Endothelial cell of umbilical vein (primary cell): ENCODE measurements around the gene TEAD4. TPM values are rescaled to one million over a fixed set of nuclear protein-coding genes. Genes with fewer than 3 reads are reported as not detected.

Experiments
- BruUV-seq: library from RNA; stranded (reverse); fragments of 400-500 nt; replicated peaks from 2 replicates; lab custom pipeline; 2021; lab: Mats Ljungman, UMichigan
- CTCF ChIA-PET: fragments of 300-600, 350-600 bp; sonication (Branson Sonifier 250); formaldehyde crosslinking; loops from one replicate; lab custom pipeline; 2021; ENCODE audit warnings: antibody characterized with exemption, inconsistent platforms; lab: Charles Lee
- POLR2A ChIA-PET: fragments of 300-600, 350-600 bp; sonication (Branson Sonifier 250); formaldehyde crosslinking; loops from one replicate; lab custom pipeline; 2021; ENCODE audit warnings: antibody characterized with exemption, inconsistent platforms; lab: Charles Lee
- DNase-seq: peaks from one replicate; pipeline ENCODE4 v3.0.0-alpha.2; 2011; ENCODE audit warnings: low read depth, low spot score
- FAIRE-seq: peaks from 2 replicates; lab custom pipeline; 2011; peaks lifted over from hg19 to GRCh38; lab: Jason Lieb, UNC
- H2AFZ ChIP-seq: 2 replicates; pipeline ENCODE4 v1.6.0; 2012; ENCODE audit warnings: low read depth, low read length, control low read depth, inconsistent platforms
- H3K27ac ChIP-seq: 2 replicates; pipeline ENCODE4 v1.5.1; 2011; ENCODE audit warnings: low read depth, mild to moderate bottlenecking, control low read depth, low read length, moderate library complexity; ENCODE audit not compliant: insufficient read depth
- H3K27me3 ChIP-seq, 2 experiments: 2 replicates each; pipeline versions ENCODE4 v1.6.0 to v1.6.1; 2011; ENCODE audit warnings: low read length in 2 of 2, mixed read lengths in 1 of 2; ENCODE audit not compliant: control insufficient read depth in 2 of 2, insufficient read depth in 2 of 2
- H3K36me3 ChIP-seq, 2 experiments: 2 replicates in 1 of 2; 3 replicates in 1 of 2; pipeline ENCODE4 v1.5.1; 2011; ENCODE audit warnings: low read length in 2 of 2, mild to moderate bottlenecking in 1 of 2, moderate library complexity in 1 of 2; ENCODE audit not compliant: control insufficient read depth in 2 of 2, insufficient read depth in 2 of 2; ENCODE audit errors: extremely low read depth in 1 of 2
- H3K4me1 ChIP-seq: 3 replicates; pipeline ENCODE4 v1.5.1; 2011; ENCODE audit warnings: mild to moderate bottlenecking, low read length; ENCODE audit not compliant: control insufficient read depth, insufficient read depth; ENCODE audit errors: extremely low read depth
- H3K4me2 ChIP-seq: 2 replicates; pipeline ENCODE4 v1.6.1; 2011; ENCODE audit warnings: low read length, control low read depth, mixed read lengths; ENCODE audit not compliant: insufficient read depth
- H3K4me3 ChIP-seq, 3 experiments: fragments of 200-600 bp in 1 of 3; sonication (generic), shearing (Covaris generic) in 1 of 3; replicated peaks in 1 of 3; 2 replicates each; pipeline ENCODE4 v1.5.1; 2011 to 2016; ENCODE audit warnings: control low read depth in 3 of 3, low read length in 3 of 3, mild to moderate bottlenecking in 2 of 3, inconsistent platforms in 1 of 3, low read depth in 1 of 3, moderate library complexity in 1 of 3; ENCODE audit not compliant: insufficient read depth in 1 of 3
- H3K79me2 ChIP-seq: 2 replicates; pipeline ENCODE4 v1.6.0; 2012; ENCODE audit warnings: low read length, inconsistent platforms; ENCODE audit not compliant: control insufficient read depth, insufficient read depth
- H3K9ac ChIP-seq: replicated peaks from 2 replicates; pipeline ENCODE3; 2011; ENCODE audit warnings: low read length, control low read depth; ENCODE audit not compliant: insufficient read depth; ENCODE audit errors: extremely low read depth
- H3K9me1 ChIP-seq: replicated peaks from 3 replicates; pipeline ENCODE4 v1.6.0; 2011; ENCODE audit warnings: mild to moderate bottlenecking, low read length; ENCODE audit not compliant: control insufficient read depth, insufficient read depth; ENCODE audit errors: extremely low read depth
- H3K9me3 ChIP-seq: replicated peaks from 2 replicates; pipeline ENCODE4 v1.5.1; 2012; ENCODE audit warnings: low read length, inconsistent platforms; ENCODE audit not compliant: control insufficient read depth, insufficient read depth
- H4K20me1 ChIP-seq: replicated peaks from 2 replicates; pipeline ENCODE3; 2011; ENCODE audit warnings: mild to moderate bottlenecking, low read length; ENCODE audit not compliant: control insufficient read depth, insufficient read depth; ENCODE audit errors: extremely low read depth
- EZH2 ChIP-seq: IDR thresholded peaks from 2 replicates; pipeline ENCODE4 v1.6.1; 2012; ENCODE audit warnings: borderline replicate concordance, low read depth, mild to moderate bottlenecking, moderate library complexity, low read length, inconsistent platforms; ENCODE audit not compliant: severe bottlenecking
- FOS ChIP-seq: IDR thresholded peaks from 2 replicates; pipeline ENCODE4 v1.6.1; 2011; ENCODE audit warnings: mild to moderate bottlenecking, low read length, moderate library complexity, borderline replicate concordance; ENCODE audit not compliant: insufficient read depth
- GATA2 ChIP-seq: IDR thresholded peaks from 2 replicates; pipeline ENCODE4 v1.7.0; 2011; ENCODE audit warnings: low read depth, mild to moderate bottlenecking, moderate library complexity, mixed read lengths, low read length; ENCODE audit not compliant: insufficient read length, insufficient read depth
- JUN ChIP-seq: IDR thresholded peaks from 2 replicates; pipeline ENCODE4 v1.6.1; 2011; ENCODE audit warnings: borderline replicate concordance, low read depth; ENCODE audit not compliant: insufficient read length, insufficient read depth
- MYC ChIP-seq: IDR thresholded peaks from one replicate; pipeline ENCODE4 v1.6.1; 2011; ENCODE audit warnings: mild to moderate bottlenecking, low read depth, low read length
- POLR2A ChIP-seq: IDR thresholded peaks from 2 replicates; pipeline ENCODE4 v1.6.1; 2012; ENCODE audit warnings: low read depth, mild to moderate bottlenecking, control low read depth, low read length
- POLR2AphosphoS5 ChIP-seq: IDR thresholded peaks from 2 replicates; pipeline ENCODE4 v1.6.1; 2012; ENCODE audit warnings: low read depth, mild to moderate bottlenecking, control low read depth, low read length, moderate library complexity; ENCODE audit not compliant: insufficient read depth
- dilution Hi-C: fragments of 300-500 bp; cut with MboI; formaldehyde crosslinking; loops from one replicate; pipeline ENCODE4 v1.15.0; 2019; ENCODE audit warnings: low sequenced_read_pairs; ENCODE audit not compliant: extremely low pct_ligation_motif_present
- intact Hi-C: fragments of 100-400 bp; cut with micrococcal nuclease; formaldehyde crosslinking; loops from one replicate; pipeline ENCODE4 v1.10.0; 2022
- polyA plus RNA-seq, 4 experiments: library from polyadenylated mRNA; depleted of rRNA in 3 of 4; stranded (reverse) in 3 of 4; unstranded in 1 of 4; fragments of >200 nt; gene quantifications; 2 replicates each; pipeline versions ENCODE4 v1.2.1 to v1.2.3, GENCODE V29; 2011 to 2012; ENCODE audit warnings: missing spikeins in 1 of 4
- total RNA-seq: library from RNA; stranded (reverse); gene quantifications from 2 replicates; pipeline ENCODE4 v1.2.3, GENCODE V29; 2021
- TF ChIP-seq, protein P1 (sequence below), 2 donors: IDR thresholded peaks; 1 replicate in 1 of 2; 2 replicates in 1 of 2; pipeline ENCODE4 v1.5.1; 2011; ENCODE audit warnings: low read length in 2 of 2, mild to moderate bottlenecking in 2 of 2, moderate library complexity in 2 of 2, control low read depth in 1 of 2, inconsistent platforms in 1 of 2, low read depth in 1 of 2; ENCODE audit not compliant: insufficient read depth in 1 of 2; ENCODE audit errors: extremely low read depth in 1 of 2
- TF ChIP-seq, protein P2 (sequence below): IDR thresholded peaks from 2 replicates; pipeline ENCODE4 v1.6.1; 2011; ENCODE audit not compliant: insufficient read depth, insufficient read length

TEAD4 gene
- total and polyA plus RNA-seq, 2 donors (not counting 3 experiments of a cell fraction or from before 2014, with no cell fraction given), result 34.4 to 46.0 TPM

DNA sequence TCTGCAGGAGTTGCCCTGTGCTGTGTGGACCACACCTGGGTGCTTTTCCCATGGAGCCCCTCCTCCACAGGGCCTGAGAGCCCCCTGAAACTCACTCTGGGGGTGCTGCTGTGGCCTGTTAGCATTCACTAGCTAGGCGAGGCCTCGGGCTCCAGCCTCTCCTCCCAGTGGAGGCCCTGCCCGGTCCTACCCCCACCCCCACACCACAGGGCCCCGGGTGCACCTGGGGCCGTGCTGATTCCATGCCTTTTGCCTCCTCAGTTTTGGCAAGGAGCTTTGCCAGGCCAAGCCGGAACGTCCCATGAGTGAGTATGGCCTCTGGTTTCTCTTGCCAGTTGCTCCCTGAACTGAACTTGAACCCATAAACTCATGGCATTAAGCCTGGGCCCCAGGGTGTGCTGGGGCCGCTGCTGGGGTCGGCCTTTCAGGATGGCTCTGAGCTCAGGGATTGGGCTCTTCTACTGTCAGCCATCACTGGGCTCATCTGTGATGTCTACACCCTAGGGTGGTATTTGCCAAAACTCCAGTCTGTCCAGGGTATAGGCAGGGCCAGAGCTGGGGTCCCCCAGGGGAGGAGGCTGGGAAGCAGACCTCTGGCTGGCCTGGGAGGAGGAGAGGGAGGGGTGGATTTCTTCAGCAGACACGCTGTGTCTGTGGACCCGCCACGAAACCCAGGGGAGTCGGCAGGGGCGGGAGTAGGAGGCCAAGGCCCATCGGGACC, 59.2 kb downstream of the TEAD4 start:
- H3K36me3 ChIP-seq, result peaks cover 8 to 27% of the 10 kb centered on the region in 2 experiments
- no peak overlapping the region for H3K9ac ChIP-seq
- FAIRE-seq (no peak), DNase-seq (no peak)
- no TSS peak for BruUV-seq
- no peaks in the 10 kb centered on the region for H3K9me1 ChIP-seq
- peaks cover 14% of the 10 kb centered on the region for H3K4me1 ChIP-seq
- no peaks in the 10 kb centered on the region for H3K79me2 ChIP-seq
- TF ChIP-seq MYC, result no peak
- TF ChIP-seq, protein P1, sequence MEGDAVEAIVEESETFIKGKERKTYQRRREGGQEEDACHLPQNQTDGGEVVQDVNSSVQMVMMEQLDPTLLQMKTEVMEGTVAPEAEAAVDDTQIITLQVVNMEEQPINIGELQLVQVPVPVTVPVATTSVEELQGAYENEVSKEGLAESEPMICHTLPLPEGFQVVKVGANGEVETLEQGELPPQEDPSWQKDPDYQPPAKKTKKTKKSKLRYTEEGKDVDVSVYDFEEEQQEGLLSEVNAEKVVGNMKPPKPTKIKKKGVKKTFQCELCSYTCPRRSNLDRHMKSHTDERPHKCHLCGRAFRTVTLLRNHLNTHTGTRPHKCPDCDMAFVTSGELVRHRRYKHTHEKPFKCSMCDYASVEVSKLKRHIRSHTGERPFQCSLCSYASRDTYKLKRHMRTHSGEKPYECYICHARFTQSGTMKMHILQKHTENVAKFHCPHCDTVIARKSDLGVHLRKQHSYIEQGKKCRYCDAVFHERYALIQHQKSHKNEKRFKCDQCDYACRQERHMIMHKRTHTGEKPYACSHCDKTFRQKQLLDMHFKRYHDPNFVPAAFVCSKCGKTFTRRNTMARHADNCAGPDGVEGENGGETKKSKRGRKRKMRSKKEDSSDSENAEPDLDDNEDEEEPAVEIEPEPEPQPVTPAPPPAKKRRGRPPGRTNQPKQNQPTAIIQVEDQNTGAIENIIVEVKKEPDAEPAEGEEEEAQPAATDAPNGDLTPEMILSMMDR (IDR thresholded peaks at IDR 0.05; ENCODE audit: extremely low read depth in 1 of 2, insufficient read depth in 1 of 2, low read depth in 1 of 2, low read length in 2 of 2), result no peak
- TF ChIP-seq POLR2AphosphoS5, result no peak
- TF ChIP-seq, protein P2, sequence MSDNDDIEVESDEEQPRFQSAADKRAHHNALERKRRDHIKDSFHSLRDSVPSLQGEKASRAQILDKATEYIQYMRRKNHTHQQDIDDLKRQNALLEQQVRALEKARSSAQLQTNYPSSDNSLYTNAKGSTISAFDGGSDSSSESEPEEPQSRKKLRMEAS, result no peak
- no peak for TF ChIP-seq JUN
- TF ChIP-seq POLR2A, result no peak
- TF ChIP-seq EZH2, result no peak
- no peak for TF ChIP-seq GATA2
- no peak for TF ChIP-seq FOS
- no peaks in the 10 kb centered on the region for H4K20me1 ChIP-seq
- H3K9me3 ChIP-seq, result no peaks in the 10 kb centered on the region
- no peaks in the 10 kb centered on the region for H3K27me3 ChIP-seq
- intact Hi-C loops, result no loop called here
- no peak overlapping the region for H2AFZ ChIP-seq
- POLR2A ChIA-PET, result no interaction called here
- H3K27ac ChIP-seq, result no peak overlapping the region
- CTCF ChIA-PET, result no interaction called here
- H3K4me3 ChIP-seq, result no peak overlapping the region
- H3K4me2 ChIP-seq, result no peak overlapping the region
- dilution Hi-C loops, result no loop called here
